GM18520 (cell line): ENCODE data around the gene LPAR6.

Source experiments
- ATAC-seq: cut with Tn5 transposase; IDR thresholded peaks from one replicate; pipeline ENCODE4 v1.9.1; 2021; ENCODE audit not compliant: unreplicated experiment

The LPAR6 gene

DNA sequence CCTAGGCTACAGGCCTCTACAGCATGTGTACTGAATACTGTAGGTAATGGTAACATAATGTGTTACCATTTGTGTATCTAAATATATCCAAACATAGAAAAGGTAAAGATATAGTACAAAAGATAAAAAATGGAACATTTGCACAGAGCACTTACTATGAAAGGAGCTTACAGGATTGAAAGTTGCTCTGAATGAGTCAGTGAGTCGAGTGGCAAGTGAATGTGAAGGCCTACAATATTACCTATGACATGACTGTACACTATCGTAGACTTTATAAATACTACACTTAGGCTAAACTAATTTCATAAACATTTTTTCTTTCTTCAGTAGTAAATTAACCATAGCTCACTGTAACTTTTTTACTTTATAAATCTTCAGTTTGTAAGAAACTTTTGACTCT is 35.1 kb downstream of the LPAR6 start:
- ATAC-seq = no peak

- ATAC-seq = no peak
These were observed 42.1 kb downstream of the LPAR6 start for GRCh38 chr13:48370815-48371214.

DNA sequence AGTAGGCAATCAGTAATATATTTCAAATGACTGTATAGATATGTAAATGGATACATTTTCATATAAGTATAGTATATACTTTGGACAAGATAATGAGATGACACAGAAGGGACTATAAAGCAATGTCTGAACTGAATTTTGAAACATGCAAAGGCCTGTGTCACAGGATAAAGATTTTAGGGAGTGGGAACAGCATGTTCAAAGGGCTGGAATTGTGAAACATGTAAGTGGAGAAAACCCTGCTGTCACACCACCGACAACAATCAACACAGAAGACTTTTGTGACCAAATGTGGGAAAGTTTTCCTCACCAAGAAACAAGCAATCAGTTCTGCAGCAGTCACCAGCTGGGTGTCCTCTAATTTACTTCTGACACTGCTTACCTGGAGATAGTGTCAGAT is 42.9 kb downstream of the LPAR6 start:
- ATAC-seq = no peak
